GM03348 (cell line): ENCODE measurements around the gene THTPA.
A peak's percentile ranks its signal among the peaks of the same experiment; 100 is the strongest.
"Not testable (repeated sequence)": the region's sequence is repeated elsewhere in the genome, so short reads cannot be mapped to it uniquely, and the experiment has no call there.

Experiments
- DNase-seq: peaks from one replicate; pipeline ENCODE4 v3.0.0; 2012; ENCODE audit warnings: low spot score

THTPA gene

DNA sequence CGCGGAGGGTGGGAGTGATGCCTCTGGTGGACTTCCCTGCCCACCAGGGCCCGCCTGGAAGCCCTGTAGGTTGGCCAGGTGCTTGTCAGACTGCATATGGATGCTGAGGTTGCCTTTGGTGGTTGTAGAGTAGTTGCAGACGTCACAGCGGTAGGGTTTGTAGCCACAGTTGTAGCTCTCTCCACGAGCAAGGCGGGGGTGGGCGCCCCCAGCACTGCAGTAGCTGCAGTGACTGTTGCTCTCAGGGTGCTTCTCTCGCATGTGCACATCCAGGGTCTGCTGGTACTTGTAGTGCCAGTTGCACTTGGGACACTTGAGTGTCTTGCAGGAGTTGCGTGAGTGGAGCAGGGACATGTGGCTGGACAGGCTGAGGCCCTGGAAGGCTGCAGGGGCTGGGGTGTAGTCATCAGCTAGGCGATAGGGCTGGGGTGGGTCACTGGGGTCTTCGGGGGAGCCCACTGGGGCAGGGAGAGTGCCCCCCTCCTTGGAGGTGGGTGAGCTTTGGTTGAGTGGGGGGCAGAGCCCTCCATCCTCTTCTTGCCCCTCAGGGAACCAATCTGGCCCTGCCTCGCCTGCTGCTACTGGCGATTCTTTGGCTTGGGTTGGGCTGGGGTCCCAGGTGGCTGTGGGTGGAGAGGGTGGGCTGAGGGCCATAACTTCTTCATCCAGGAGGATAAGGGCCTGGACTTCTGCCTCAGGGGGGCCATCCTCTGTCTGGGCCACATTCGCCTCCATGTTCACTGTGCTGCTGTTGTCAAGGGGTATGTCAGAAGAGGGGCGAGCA lies 22.2 kb upstream of the THTPA start:
- DNase-seq: no peak

DNA sequence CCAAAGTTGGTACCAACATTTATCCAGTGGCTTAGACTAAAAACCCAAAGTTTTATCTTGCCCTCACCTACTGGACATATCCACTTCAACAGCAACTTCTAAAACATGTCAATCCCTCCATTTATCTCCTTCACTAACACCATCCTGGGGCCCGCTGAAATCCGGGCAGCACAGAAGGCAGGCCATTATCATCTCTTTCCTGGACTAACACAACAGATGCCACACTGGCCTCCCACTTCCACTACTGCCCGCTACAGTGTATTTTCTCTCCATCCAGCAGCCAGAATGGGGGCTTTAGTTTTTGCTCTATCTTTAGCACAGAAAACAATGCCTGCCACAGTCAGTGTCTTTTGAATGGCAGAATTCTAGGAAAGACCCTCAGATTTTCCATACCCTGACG lies 20.1 kb upstream of the THTPA start:
- no peak for DNase-seq

- no peak for DNase-seq
Observed at GRCh38 chr14:23536494-23536893, 19.6 kb upstream of the THTPA start.

DNA sequence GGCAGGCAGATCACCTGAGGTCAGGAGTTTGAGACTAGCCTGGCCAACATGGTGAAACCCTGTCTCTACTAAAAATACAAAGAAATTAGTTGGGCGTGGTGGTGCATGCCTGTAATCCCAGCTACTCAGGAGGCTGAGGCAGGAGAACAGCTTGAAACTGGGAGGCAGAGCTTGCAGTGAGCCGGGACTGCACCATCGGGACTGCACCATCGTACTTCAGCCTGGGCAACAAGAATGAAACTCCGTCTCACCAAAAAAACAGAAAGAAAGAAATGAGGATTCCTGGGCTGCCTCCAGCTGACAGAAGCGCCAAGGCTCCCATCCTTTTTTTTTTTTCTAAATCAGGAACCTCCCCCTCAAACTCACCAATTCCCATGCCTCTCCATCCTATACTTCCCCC lies 19.2 kb upstream of the THTPA start:
- DNase-seq: not testable (repeated sequence)

DNA sequence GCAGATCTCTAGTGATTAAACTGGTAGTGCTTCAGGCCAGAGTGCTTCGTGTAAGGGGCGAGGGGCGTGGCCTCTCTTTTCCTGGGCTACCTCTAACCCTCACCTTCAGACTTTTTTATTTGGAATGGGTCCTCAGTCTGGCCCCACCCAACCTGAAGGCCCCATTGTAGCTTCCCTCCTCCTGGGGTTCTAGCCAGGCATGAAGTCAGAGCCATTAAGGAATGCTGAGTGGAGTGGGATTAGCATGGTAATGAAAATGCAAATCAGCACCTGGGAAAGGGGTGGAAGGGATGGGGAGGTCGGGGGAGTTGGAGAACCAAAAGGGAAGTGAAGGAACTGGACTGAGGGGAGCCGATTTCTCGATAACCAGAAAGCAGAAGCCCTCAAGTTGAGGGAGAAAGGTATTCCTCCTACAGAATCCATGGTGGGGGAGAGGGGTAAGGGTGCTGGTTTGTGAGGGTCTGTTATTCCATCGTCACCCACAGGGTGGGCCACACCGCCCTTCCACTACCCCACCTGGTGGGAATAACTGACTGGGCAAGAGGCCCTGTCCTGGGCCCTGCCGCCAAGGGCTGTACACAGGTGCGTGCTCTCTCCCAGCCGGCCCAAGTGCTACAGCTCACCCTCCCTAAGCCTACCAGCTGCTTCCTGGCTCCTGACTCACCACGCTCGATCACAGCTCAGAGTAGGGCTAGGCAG lies 18.6 kb upstream of the THTPA start:
- no peak for DNase-seq

DNA sequence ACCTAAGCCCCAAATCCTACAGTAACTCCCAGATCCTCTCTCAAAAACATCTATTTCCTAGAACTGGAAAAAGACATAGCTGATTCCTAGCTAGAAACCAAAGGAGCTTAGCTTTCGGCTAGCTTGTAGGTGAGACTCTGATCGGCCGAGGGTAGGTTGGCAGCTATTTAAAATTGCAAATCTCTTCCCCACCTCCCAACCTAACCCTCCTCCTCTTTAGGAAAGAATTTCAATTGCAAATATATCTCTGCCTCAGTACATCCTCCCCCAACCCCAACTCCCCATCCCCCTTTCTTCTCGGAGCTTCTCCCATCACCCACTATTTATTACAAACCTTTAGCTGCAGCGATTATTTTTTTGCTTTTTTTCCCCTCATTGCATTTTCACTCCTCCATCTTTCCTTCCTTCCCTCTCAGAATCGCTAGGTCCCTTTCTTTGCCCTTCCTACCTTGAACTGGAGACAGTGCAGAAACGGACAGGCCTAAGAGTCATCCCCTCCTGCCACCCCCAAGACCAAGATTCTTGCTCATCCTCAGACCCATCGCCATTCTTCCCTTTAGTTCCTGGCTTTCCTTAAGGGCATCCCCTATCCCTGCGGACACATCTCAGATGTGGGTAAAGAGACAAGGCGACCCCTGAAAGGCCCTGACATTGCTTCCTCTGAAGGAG lies 17.9 kb upstream of the THTPA start:
- no peak for DNase-seq

- peak; percentile 62 for DNase-seq
Observed at GRCh38 chr14:23538785-23539184, 17.3 kb upstream of the THTPA start.

GRCh38 chr14:23539248-23540140 lies 16.6 kb upstream of the THTPA start:
- DNase-seq: peak; percentile 75

- no peak for DNase-seq
Observed at GRCh38 chr14:23540141-23540469, 16.0 kb upstream of the THTPA start.

GRCh38 chr14:23542261-23542660 lies 13.8 kb upstream of the THTPA start:
- no peak for DNase-seq

DNA sequence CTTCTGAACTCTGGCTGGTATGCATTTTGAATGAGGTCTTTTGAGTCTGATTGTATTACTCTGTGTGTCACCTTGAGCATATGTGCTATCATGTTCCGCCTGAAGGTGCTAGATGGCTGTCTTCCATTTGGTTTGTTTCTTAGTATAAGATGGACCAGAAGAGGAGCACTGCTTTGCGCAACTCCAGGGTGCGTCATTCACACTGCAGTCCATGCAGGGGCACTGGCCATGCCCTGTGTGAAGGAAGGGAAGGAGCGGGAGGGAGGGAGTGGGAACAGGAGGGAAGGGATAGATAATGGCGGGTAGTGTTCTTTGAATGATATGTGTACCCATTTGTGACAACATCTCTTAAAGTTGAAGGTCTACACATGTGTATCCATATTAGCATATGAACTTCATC lies 12.7 kb upstream of the THTPA start:
- no peak for DNase-seq

- DNase-seq: no peak
Observed at GRCh38 chr14:23544511-23545447, 11.3 kb upstream of the THTPA start.

GRCh38 chr14:23545740-23546365 lies 10.2 kb upstream of the THTPA start:
- no peak for DNase-seq

GRCh38 chr14:23546450-23547035 lies 9.5 kb upstream of the THTPA start:
- DNase-seq: no peak

GRCh38 chr14:23547924-23548323 lies 8.1 kb upstream of the THTPA start:
- no peak for DNase-seq

DNA sequence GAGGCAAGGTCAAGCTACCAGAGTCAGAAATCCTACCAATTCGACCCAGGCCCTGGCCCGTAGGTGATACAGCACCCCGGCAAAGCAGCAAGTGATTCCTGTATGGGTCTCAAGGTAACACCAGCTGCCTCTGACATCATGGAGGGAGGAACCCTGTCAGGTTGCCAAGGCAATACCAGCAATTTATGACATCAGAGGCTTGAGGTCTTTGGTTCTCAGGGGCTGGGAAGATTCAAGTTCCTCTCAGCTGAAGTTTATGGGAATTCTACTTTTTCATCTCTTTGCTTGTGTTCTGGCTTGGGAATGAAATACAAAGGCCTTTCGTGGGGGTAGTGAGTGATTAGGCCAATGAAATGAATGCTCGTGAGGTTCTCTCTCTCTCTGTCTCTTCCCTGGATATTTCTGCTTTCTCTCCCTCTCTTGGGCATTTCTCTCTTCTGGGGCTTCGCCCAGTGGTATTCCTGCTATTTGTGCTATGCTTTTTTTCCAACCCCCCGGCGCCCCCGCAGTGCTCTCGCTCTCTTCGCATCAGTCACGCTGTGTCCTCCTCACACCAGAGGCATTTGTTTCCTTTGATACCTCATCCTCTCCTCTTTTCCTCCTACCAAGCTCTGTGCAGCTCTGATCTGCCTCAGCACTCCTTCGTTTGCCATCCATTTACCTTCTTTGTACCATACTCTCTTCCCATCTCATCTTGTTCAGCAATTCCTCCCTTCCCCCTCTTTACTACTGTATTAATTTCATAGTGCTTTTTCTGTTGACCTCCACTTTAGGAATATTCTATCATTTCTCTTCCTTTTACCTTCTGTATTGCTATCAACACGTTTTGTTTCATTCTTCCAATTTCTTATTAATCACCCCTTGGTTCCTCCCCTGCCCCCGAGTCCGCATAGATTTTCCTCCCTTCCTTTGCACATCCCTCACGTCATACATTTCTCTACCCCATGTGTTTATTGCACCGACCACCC lies 7.4 kb upstream of the THTPA start:
- DNase-seq: no peak

GRCh38 chr14:23550131-23550811 lies 5.8 kb upstream of the THTPA start:
- no peak for DNase-seq

DNA sequence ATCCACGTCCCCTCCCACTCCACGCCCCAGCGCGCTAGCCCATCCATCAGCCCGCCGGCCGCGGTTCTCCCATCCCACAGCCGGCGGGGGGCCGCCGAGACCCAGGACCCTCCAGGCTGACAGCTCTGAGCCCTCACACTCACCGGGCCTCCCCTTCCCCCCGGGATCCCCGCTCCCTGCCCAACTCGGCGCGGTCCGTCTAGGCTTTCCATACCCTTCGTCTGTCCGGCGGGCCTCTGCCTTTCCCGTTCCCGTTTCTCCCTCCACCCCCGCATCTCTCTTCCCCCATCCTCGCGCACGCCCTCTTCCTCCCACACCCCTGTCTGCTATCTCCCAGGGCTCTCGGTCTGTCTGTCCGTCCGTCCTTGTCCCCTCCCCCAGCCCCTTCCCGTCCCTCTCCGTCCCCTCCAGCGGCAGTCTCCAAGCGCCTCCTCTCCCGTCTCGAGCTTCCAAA lies 5.2 kb upstream of the THTPA start:
- peak; percentile 41 for DNase-seq
